NT2/D1 (cell line): ENCODE measurements around the gene WSB2.

ENCODE experiments used
- SUZ12 ChIP-seq: IDR thresholded peaks from 2 replicates; pipeline ENCODE4 v1.6.1; 2011; ENCODE audit not compliant: insufficient read length, insufficient read depth; ENCODE audit errors: extremely low read depth
- YY1 ChIP-seq: IDR thresholded peaks from 2 replicates; pipeline ENCODE4 v1.6.1; 2011; ENCODE audit not compliant: insufficient read length, insufficient read depth
- ZNF274 ChIP-seq: IDR thresholded peaks from 2 replicates; pipeline ENCODE4 v1.6.1; 2011; ENCODE audit warnings: mild to moderate bottlenecking, low read depth, low read length

DNA sequence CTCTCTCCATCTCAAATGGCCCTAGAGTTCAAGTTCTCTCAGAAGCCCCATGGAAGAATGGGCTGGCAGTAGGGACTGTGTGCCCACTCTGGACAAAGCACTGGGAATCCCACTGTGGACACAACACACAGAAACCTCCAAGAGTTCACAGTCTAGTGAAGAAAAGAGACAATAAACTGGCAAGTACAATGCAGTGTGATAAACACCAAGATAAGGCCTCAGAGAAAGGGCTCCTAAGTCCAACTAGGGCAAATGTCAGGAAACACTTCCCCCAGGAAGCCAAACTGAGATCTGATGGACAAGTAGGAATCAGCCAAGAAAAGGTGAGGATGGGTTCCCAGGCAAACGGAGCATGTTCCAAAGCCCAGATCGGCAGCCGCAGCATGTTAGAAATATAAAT, 37.4 kb upstream of the WSB2 start:
- TF ChIP-seq ZNF274 (no peak), SUZ12 (no peak), YY1 (no peak)
